Fibroblast of pulmonary artery (primary cell): ENCODE results near the gene NETO2.
"Not testable (repeated sequence)": the region's sequence is repeated elsewhere in the genome, so short reads cannot be mapped to it uniquely, and the experiment has no call there.

ENCODE experiments used
- DNase-seq: peaks from one replicate; pipeline ENCODE4 v3.0.0-alpha.2; 2010; ENCODE audit warnings: low read depth
- H3K4me3 ChIP-seq: replicated peaks from 2 replicates; pipeline ENCODE4 v1.5.1; 2011; ENCODE audit warnings: low read depth, mild to moderate bottlenecking, control low read depth, low read length, moderate library complexity
- CTCF ChIP-seq: IDR thresholded peaks from 2 replicates; pipeline ENCODE4 v1.5.1; 2011; ENCODE audit warnings: mild to moderate bottlenecking, control low read depth, low read length, inconsistent platforms; ENCODE audit errors: missing control alignments

The NETO2 gene

GRCh38 chr16:47142486-47142820, 1.3 kb downstream of the NETO2 start:
- TF ChIP-seq CTCF: no peak
- H3K4me3 ChIP-seq: peak overlapping the region; percentile 69
- peak; percentile 56 for DNase-seq

GRCh38 chr16:47141773-47142485, 1.8 kb downstream of the NETO2 start:
- peak; percentile 87 for DNase-seq
- peak; percentile 99 for TF ChIP-seq CTCF
- H3K4me3 ChIP-seq: peak overlapping the region; percentile 69

- DNase-seq: no peak
- no peak for TF ChIP-seq CTCF
- no peak overlapping the region for H3K4me3 ChIP-seq
Observed at GRCh38 chr16:47140686-47141085, 3.1 kb downstream of the NETO2 start.

GRCh38 chr16:47139561-47140185, 4.1 kb downstream of the NETO2 start:
- DNase-seq: no peak
- no peak for TF ChIP-seq CTCF
- no peak overlapping the region for H3K4me3 ChIP-seq

- DNase-seq, H3K4me3 ChIP-seq: not testable (repeated sequence)
Observed at GRCh38 chr16:47137925-47138324, 5.8 kb downstream of the NETO2 start.

GRCh38 chr16:47136099-47136842, 7.5 kb downstream of the NETO2 start:
- TF ChIP-seq CTCF: no peak
- no peak overlapping the region for H3K4me3 ChIP-seq
- peak; percentile 76 for DNase-seq

- no peak overlapping the region for H3K4me3 ChIP-seq
- no peak for TF ChIP-seq CTCF
- DNase-seq: no peak
Observed at GRCh38 chr16:47134550-47134949, 9.2 kb downstream of the NETO2 start.
